Measurements from ENCODE around the gene NOL9. TPM values are rescaled to one million over a fixed set of nuclear protein-coding genes. Genes with fewer than 3 reads are reported as not detected.

The NOL9 gene
- total and polyA plus RNA-seq, 9 of the 15 experiments (the other 6 are each of a cell fraction or from before 2014, with no cell fraction given), result 5.6 to 76.5 (median 47.3) TPM

GRCh38 chr1:6490181-6491080 lies 63.9 kb downstream of the NOL9 start (continued):
- TF ChIP-seq, protein P1, sequence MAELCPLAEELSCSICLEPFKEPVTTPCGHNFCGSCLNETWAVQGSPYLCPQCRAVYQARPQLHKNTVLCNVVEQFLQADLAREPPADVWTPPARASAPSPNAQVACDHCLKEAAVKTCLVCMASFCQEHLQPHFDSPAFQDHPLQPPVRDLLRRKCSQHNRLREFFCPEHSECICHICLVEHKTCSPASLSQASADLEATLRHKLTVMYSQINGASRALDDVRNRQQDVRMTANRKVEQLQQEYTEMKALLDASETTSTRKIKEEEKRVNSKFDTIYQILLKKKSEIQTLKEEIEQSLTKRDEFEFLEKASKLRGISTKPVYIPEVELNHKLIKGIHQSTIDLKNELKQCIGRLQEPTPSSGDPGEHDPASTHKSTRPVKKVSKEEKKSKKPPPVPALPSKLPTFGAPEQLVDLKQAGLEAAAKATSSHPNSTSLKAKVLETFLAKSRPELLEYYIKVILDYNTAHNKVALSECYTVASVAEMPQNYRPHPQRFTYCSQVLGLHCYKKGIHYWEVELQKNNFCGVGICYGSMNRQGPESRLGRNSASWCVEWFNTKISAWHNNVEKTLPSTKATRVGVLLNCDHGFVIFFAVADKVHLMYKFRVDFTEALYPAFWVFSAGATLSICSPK (IDR thresholded peaks at IDR 0.05; ENCODE audit: borderline replicate concordance), result no peak
- TF ChIP-seq NFXL1 (CRISPR knock-in tag; IDR thresholded peaks at IDR 0.05) (no peak), BCLAF1 (IDR thresholded peaks at IDR 0.05; ENCODE audit: borderline replicate concordance in 1 of 2, control insufficient read depth in 1 of 2, low read depth in 2 of 2, low read length in 1 of 2) (0 out of 4 replicates have a peak, but pooled peaks of 1 of the 2 experiments have one; percentile 78)
